Mucosa of gallbladder (tissue), 1 donor: ENCODE results near the gene CCL1. TPM values are rescaled to one million over a fixed set of nuclear protein-coding genes. Genes with fewer than 3 reads are reported as not detected.

Source experiments
- DNase-seq: peaks from one replicate; pipeline ENCODE4 v3.0.0-alpha.2; 2020; ENCODE audit warnings: low spot score
- total RNA-seq: library from RNA; stranded (reverse); gene quantifications from one replicate; pipeline ENCODE4 v1.2.1, GENCODE V29; 2021
- donor health status: DM: no; HTN: no; CAD: no.

Gene CCL1
- total RNA-seq, 1 donor from 2014 or later = not detected

GRCh38 chr17:34383216-34383615, 20.2 kb upstream of the CCL1 start:
- DNase-seq = no peak

- DNase-seq = no peak
These were observed 19.6 kb upstream of the CCL1 start for GRCh38 chr17:34382621-34383124.

DNA sequence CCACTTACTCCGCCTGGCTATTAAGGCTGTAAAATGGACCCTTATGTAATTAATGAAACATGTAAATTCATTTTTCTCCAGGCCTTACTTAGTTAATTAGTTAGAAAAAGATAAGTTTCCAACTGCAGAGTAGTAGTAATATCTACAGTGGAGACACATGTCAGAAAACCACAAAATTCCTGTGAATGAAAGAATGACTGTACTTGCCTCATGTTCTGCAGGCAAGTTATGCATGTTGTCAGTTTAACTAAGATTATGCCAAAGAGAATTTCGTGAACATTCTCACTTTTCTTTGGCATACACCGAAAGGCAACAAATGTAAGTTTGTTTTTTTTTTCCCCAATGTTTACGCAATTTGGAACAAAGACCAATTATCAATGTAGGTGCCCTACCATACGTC, 16.8 kb upstream of the CCL1 start:
- DNase-seq = no peak

GRCh38 chr17:34378664-34379101, 15.7 kb upstream of the CCL1 start:
- no peak for DNase-seq

DNA sequence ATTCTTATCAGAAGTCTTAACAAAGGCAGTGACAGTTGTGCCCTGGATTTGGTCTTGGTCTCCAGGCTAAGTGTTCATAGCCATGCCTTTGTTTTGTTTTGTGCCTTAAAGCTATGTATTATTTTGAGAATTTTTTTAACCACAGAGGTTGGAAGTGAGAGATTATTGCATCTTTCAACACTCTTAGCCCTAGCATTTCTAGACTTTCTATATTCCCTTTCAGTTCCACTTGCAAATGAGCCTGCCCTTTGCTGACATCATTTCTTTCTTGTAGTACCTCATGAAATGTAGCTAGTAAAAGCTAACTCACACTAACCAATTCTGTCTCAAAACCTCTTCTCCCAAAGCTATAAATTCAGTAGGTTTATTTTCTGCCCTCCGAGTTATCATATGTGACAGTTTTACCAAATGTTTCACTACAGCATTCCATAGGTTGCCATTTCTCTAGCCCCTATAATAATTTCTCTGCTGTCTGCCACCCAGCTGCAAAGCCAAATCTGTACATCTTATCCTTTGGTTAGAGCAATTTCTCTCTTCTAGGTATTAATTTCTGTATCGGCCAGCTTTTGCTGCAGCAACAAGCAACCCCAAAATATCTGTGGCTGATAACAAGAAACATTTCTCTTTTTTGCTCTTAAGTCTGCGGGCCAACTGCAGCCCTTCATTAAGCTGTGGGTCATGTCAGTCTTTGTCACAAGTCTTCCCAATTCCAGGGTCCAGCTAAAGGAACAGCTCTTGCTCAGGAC, 14.2 kb upstream of the CCL1 start:
- DNase-seq = no peak

DNA sequence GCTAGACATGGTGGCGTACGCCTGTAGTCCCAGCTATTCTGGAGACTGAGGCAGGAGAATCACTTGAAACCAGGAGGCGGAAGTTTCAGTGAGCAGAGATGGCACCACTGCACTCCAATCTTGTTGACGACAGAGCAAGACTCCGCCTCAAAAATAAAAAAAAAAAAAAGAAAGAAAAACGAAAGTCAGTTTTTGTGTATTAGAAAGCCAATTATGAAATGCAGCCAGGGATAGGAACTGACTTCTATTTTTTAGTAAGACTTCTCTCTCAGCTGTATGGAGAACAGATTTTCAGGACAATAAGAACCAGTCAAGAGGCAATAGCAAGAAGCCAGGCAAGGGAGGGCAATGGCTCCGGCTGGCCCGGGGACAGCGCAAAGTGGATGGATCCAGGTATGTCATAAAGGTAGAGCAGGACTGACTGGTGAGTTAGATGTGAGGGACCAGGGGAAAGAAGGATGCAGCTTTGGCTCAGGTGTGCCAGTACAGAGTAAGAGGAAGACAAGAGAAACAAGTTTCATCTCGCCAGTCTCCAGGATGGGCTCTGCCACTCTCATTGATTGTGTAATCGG, 12.5 kb upstream of the CCL1 start:
- no peak for DNase-seq

- DNase-seq = no peak
These were observed 11.4 kb upstream of the CCL1 start for GRCh38 chr17:34374457-34374856.

- DNase-seq = no peak
These were observed 8.5 kb upstream of the CCL1 start for GRCh38 chr17:34371405-34372100.

- DNase-seq = no peak
These were observed 8.0 kb upstream of the CCL1 start for GRCh38 chr17:34370997-34371395.

GRCh38 chr17:34370376-34370996, 7.5 kb upstream of the CCL1 start:
- DNase-seq = no peak

DNA sequence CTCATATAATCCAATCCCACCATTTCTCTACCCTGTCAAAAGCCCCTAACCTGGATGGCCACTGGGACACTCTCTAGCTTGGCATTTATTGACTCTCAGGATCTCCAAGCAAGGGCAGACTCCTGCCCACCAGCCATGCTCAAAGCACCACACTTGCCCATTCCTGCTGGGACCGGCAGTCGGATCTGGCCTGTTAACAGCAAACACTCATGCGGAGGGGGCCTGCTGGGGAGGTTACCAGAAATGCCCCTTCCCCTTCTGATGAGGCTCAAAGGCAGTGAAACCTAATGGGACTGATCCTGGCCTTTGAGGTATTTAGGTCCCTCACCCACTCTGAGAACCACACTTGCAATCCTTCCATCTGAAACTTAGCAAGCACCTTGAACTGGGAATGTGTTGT, 6.5 kb upstream of the CCL1 start:
- no peak for DNase-seq

GRCh38 chr17:34368946-34369500, 6.0 kb upstream of the CCL1 start:
- DNase-seq = no peak

GRCh38 chr17:34368196-34368945, 5.3 kb upstream of the CCL1 start:
- no peak for DNase-seq

DNA sequence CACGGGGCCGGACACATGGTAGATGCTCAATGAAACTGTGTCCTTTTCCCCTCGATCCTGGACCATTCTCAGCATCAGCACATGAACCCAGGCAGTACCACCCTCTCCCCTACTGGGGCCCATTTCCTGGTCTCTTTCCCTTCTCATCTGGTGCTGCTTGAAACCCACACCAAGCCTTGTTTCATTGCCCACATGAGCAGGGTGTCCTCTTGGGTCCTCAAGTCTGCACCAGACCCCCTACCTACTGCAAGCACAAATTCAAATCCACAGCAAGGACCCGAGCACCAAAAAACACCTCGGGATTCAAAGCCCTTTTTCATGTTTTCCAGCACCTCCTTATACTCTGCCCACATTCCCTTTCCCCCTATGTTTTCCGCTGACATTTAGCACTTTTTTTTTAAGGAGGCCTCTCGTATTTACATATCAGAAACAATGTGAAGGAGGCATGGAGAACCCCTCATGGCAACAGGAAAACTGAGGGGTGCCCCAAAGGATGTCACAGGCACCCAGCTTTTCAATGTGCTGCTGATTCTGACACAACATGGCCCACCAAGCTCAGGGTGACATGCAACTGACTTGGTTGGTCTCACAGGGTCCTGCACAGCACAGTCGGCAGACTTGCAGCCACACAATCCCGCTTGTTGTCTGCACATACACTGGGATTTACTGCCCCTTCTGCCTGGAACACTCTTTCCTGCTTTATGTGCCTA, 4.6 kb upstream of the CCL1 start:
- DNase-seq = no peak

GRCh38 chr17:34366529-34367107, 3.6 kb upstream of the CCL1 start:
- DNase-seq = no peak

- DNase-seq = no peak
These were observed 3.0 kb upstream of the CCL1 start for GRCh38 chr17:34366010-34366409.

DNA sequence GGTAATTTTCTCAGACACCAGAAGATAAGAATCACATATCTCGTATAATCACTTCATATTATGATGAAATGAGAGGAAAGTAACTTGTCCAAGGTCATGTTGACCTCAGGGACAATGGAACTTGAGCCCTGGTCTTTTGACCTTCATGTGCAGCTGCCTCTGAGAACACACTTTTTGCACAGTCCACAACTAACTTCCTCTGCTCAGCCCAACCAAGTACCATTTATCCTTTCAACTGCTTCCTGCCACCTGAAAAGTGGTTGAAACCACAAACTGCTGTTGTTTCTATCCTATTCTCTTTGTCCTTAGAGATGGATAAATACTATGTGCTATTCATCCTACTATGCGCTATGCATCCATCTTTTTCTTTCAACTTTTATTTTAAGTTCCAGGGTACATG, 2.3 kb upstream of the CCL1 start:
- DNase-seq = no peak

- DNase-seq = no peak
These were observed 1.7 kb upstream of the CCL1 start for GRCh38 chr17:34364751-34365150.

- DNase-seq = peak; percentile 93
These were observed 1.5 kb downstream of the CCL1 start for GRCh38 chr17:34361478-34362061.
